HG03045 (cell line): Measurements from ENCODE around the gene SFRP4.
"Not testable (repeated sequence)": the region's sequence is repeated elsewhere in the genome, so short reads cannot be mapped to it uniquely, and the experiment has no call there.

ENCODE experiments used
- ATAC-seq: cut with Tn5 transposase; IDR thresholded peaks from one replicate; pipeline ENCODE4 v1.9.1; 2021; ENCODE audit warnings: mild to moderate bottlenecking, moderate library complexity; ENCODE audit not compliant: unreplicated experiment

The SFRP4 gene

GRCh38 chr7:37916673-37917660 lies at the start of gene SFRP4:
TSS of gene SFRP4 (minus strand) at chr7:37916817. CDS start at chr7:37916537, 280 bp downstream.
- no peak for ATAC-seq

- no peak for ATAC-seq
Measured at GRCh38 chr7:37964196-37964595, 47.6 kb upstream of the SFRP4 start.

GRCh38 chr7:37961251-37961650 lies 44.6 kb upstream of the SFRP4 start:
- ATAC-seq: no peak

- no peak for ATAC-seq
Measured at GRCh38 chr7:37960483-37960882, 43.9 kb upstream of the SFRP4 start.

GRCh38 chr7:37957221-37957970 lies 40.8 kb upstream of the SFRP4 start:
- ATAC-seq: no peak

GRCh38 chr7:37956791-37957190 lies 40.2 kb upstream of the SFRP4 start:
- no peak for ATAC-seq

- ATAC-seq: not testable (repeated sequence)
Measured at GRCh38 chr7:37954217-37954616, 37.6 kb upstream of the SFRP4 start.

GRCh38 chr7:37952240-37952639 lies 35.6 kb upstream of the SFRP4 start:
- ATAC-seq: no peak

- ATAC-seq: no peak
Measured at GRCh38 chr7:37947941-37948210, 31.3 kb upstream of the SFRP4 start.

- ATAC-seq: no peak
Measured at GRCh38 chr7:37947138-37947940, 30.7 kb upstream of the SFRP4 start.

- ATAC-seq: no peak
Measured at GRCh38 chr7:37945336-37945735, 28.7 kb upstream of the SFRP4 start.

GRCh38 chr7:37944737-37945054 lies 28.1 kb upstream of the SFRP4 start:
- ATAC-seq: no peak

- no peak for ATAC-seq
Measured at GRCh38 chr7:37943905-37944736, 27.5 kb upstream of the SFRP4 start.

GRCh38 chr7:37942934-37943610 lies 26.5 kb upstream of the SFRP4 start:
- no peak for ATAC-seq

GRCh38 chr7:37933018-37933566 lies 16.5 kb upstream of the SFRP4 start:
- ATAC-seq: no peak

GRCh38 chr7:37932543-37932942 lies 15.9 kb upstream of the SFRP4 start:
- ATAC-seq: no peak

- ATAC-seq: no peak
Measured at GRCh38 chr7:37930226-37930948, 13.8 kb upstream of the SFRP4 start.

GRCh38 chr7:37928878-37929277 lies 12.3 kb upstream of the SFRP4 start:
- no peak for ATAC-seq
